Omental fat pad (tissue), 4 donors: ENCODE results near the gene ZBTB2. TPM values are rescaled to one million over a fixed set of nuclear protein-coding genes. Genes with fewer than 3 reads are reported as not detected.

ENCODE experiments used
- ATAC-seq: fragments of 150-250 bp; one replicate; pipeline ENCODE4 v1.9.1; 2016; ENCODE audit warnings: mild to moderate bottlenecking, moderate library complexity; ENCODE audit not compliant: low FRiP score
- DNase-seq: peaks from one replicate; pipeline ENCODE4 v3.0.0-alpha.2; 2019; ENCODE audit warnings: low spot score
- total RNA-seq, 4 donors: library from RNA; depleted of rRNA; stranded (reverse); fragments of >200 nt; gene quantifications; one replicate each; pipeline ENCODE4 v1.1.0, GENCODE V29; 2016
- TF ChIP-seq, protein P1 (sequence below), 3 donors: fragments of 450-650 bp; IDR thresholded peaks; one replicate each; pipeline ENCODE4 v1.5.1; 2016 to 2017; ENCODE audit warnings: antibody characterized with exemption in 3 of 3, mild to moderate bottlenecking in 3 of 3, moderate library complexity in 2 of 3

ZBTB2 gene
- total RNA-seq, 4 donors from 2014 or later, result 9.3 to 27.1 (median 16.6) TPM

DNA sequence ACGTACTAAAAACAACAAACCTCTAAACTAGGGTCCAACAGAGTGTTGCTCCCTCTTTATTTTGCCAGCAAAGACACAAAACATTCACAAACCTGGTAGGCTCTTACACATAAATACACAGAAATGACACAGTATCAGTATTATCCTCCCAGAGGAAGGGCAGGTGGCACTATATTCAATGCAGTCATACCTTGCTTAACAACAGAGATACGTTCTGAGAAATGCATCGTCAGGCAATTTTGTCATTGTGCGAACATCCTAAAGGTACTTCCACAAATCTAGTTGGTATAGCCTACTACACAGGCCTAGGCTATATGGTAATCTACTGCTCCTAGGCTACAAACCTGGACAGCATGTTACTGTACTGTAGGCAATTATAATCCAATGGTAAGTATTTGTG is 9.6 kb downstream of the ZBTB2 start:
- no peak for ATAC-seq
- no peak for DNase-seq
- TF ChIP-seq, protein P1, sequence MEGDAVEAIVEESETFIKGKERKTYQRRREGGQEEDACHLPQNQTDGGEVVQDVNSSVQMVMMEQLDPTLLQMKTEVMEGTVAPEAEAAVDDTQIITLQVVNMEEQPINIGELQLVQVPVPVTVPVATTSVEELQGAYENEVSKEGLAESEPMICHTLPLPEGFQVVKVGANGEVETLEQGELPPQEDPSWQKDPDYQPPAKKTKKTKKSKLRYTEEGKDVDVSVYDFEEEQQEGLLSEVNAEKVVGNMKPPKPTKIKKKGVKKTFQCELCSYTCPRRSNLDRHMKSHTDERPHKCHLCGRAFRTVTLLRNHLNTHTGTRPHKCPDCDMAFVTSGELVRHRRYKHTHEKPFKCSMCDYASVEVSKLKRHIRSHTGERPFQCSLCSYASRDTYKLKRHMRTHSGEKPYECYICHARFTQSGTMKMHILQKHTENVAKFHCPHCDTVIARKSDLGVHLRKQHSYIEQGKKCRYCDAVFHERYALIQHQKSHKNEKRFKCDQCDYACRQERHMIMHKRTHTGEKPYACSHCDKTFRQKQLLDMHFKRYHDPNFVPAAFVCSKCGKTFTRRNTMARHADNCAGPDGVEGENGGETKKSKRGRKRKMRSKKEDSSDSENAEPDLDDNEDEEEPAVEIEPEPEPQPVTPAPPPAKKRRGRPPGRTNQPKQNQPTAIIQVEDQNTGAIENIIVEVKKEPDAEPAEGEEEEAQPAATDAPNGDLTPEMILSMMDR (IDR thresholded peaks at IDR 0.05), result no peak

DNA sequence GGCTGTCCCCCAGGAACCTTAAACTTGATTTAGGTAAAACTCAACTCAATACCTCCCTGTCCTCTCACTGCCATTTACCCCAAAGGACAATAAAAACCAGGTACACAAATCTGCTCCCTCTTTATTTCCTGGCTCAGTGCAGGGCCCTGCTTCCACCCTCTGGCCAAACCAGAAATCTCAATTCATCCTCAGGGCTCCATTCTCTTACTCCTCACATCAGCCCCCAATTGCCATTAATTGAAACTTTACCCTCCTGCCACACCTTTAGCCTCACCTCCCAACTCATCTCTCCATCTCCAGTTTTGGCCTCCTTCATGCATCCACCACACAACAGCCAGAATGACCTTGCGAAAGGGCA is 10.5 kb downstream of the ZBTB2 start:
- TF ChIP-seq, protein P1 (IDR thresholded peaks at IDR 0.05), result no peak
- ATAC-seq (no peak), DNase-seq (no peak)

DNA sequence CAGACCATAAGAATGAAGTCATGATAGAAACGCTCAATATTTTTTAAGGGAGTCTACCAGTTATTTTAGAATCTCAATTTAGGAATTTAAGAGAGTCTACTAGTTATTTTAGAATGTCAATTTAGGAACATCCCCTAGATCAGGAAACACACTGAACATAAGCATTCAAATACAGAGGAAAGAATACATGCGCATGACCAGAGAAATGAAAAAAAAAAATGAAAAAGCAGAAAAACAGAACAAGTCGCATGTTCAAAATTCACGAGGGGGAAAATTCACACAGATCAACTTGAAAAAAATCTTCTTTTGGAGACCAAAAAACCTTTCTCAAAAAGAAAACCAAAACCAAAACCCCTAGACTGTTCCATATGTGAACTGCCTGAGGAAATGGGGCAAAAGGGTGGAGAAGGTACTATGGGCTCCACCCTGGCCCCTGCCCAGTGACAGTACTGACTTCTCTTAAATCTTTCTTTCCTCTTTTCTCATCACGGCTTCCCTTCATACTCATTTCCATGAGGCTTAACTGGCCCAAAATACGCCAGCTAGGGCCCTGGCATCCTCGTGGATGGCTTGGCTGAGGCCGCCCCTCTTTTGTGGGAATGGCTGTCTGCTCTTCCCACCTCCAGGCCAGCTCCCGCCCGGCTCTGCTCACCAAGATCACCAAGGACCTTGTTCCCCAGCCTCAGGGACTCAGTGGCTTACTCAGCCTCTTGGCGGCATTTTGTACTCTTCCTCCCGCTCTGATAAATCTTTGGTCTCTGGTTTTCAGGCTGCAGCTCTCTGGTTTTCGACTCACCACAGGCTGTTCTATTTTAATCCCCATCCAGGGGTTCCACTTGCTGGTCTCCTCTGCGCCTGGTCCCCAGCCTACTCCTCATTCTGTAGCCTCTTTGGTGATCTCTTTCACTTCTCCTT is 11.2 kb downstream of the ZBTB2 start:
- DNase-seq (no peak), ATAC-seq (no peak)
- TF ChIP-seq, protein P1 (IDR thresholded peaks at IDR 0.05), result no peak

DNA sequence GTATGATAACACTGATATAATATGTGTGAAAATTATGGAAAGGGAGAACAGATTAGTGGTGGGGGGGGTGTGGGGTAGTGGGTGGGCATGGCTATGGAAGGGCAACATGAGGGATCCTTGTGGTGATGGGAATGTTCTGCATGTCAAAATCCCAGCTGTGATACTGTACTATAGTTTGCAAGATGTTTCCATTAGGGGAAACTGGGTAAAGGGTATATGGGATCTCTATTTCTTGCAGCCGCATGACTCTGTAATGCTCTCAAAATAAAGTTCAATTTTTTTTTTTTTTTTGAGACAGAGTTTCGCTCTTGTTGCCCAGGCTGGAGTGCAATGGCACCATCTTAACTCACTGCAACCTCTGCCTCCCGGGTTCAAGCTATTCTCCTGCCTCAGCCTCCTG is 14.3 kb downstream of the ZBTB2 start:
- no peak for DNase-seq
- TF ChIP-seq, protein P1 (IDR thresholded peaks at IDR 0.05), result no peak
- ATAC-seq, result no peak

DNA sequence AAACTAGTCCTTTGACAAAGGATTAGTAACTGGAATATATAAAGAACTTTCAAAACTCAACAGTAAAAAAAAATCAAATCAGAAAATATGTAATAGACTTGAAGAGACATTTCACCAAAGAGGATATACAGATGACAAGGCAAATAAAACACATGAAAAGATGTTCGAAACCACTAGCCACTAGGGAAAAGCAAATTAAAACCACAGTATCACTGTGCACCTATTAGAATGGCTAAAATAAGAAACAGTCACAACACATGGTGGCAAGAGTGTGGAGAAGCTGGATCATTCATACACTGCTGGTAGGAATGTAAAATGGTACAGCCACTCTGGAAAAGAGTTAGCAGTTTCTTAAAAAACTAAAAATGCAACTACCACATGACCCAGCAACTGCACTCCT is 14.9 kb downstream of the ZBTB2 start:
- no peak for ATAC-seq
- no peak for DNase-seq
- TF ChIP-seq, protein P1 (IDR thresholded peaks at IDR 0.05), result no peak

DNA sequence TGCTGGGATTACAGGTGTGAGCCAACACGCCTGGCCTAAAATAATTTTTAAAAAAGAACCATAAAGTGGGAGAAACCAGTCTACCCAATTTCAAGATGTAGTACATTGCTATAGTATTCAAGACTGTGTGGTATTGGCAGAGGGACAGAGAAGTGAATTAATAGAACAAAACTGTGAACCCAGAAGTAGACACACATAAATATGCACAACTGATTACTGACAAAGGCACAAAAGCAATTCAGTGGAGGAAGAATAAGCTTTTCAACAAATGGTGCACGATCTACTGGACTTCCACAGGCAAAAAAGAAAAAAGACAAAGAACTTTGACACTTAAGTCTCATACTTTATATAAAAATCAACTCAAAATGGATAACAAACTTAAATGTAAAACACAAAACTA is 15.5 kb downstream of the ZBTB2 start:
- TF ChIP-seq, protein P1 (IDR thresholded peaks at IDR 0.05), result no peak
- ATAC-seq, result no peak

More for the DNA sequence above, 15.5 kb downstream of the ZBTB2 start:
- DNase-seq, result no peak
